HepG2 (cell line): Measurements from ENCODE around the gene HEATR5B. TPM values are rescaled to one million over a fixed set of nuclear protein-coding genes. Genes with fewer than 3 reads are reported as not detected.

Experiments used
- CCAR2 ChIP-seq: fragments of 200-400 bp; formaldehyde crosslinking; optimal IDR thresholded peaks from 2 replicates; pipeline ENCODE3; 2018; ENCODE audit warnings: low read depth, mild to moderate bottlenecking, low read length, moderate library complexity
- FLYWCH1 ChIP-seq: sonication (generic); formaldehyde crosslinking; IDR thresholded peaks from 2 replicates; pipeline ENCODE4 v1.8.1; 2023; ENCODE audit warnings: mild to moderate bottlenecking, missing genetic modification reagents
- HNRNPK ChIP-seq: fragments of 200-400 bp; formaldehyde crosslinking; IDR thresholded peaks from 2 replicates; pipeline ENCODE4 v1.6.1; 2018; ENCODE audit warnings: low read length, low read depth, moderate library complexity, mild to moderate bottlenecking; ENCODE audit not compliant: poor library complexity, severe bottlenecking
- ZNF333 ChIP-seq: sonication (generic); formaldehyde crosslinking; IDR thresholded peaks from 2 replicates; pipeline ENCODE4 v1.4.0; 2020; ENCODE audit warnings: mild to moderate bottlenecking, missing genetic modification reagents, borderline replicate concordance
- ZNF337 ChIP-seq: sonication (generic); formaldehyde crosslinking; IDR thresholded peaks from 2 replicates; pipeline ENCODE4 v1.5.1; 2020; ENCODE audit warnings: missing genetic modification reagents, low read depth, mild to moderate bottlenecking, borderline replicate concordance
- ZNF549 ChIP-seq: sonication (generic); formaldehyde crosslinking; IDR thresholded peaks from 2 replicates; pipeline ENCODE4 v1.5.0; 2020; ENCODE audit warnings: missing genetic modification reagents
- ZNF616 ChIP-seq: sonication (generic); formaldehyde crosslinking; IDR thresholded peaks from 2 replicates; pipeline ENCODE4 v1.5.0; 2020; ENCODE audit warnings: low read depth, mild to moderate bottlenecking, missing genetic modification reagents
- polyA plus RNA-seq, 8 experiments: library from polyadenylated mRNA; depleted of rRNA in 3 of 8; stranded (reverse) in 7 of 8; unstranded in 1 of 8; fragments of >200 nt; fragmentation: Illumina TruSeq in 4 of 8; extraction: Trizol in 4 of 8; gene quantifications; 2 replicates each; pipeline versions ENCODE4 v1.2.1 to v1.2.3, GENCODE V29; 2011 to 2016; ENCODE audit warnings: low read depth in 4 of 8, missing spikeins in 1 of 8, mixed read lengths in 1 of 8; ENCODE audit not compliant: insufficient read depth in 1 of 8
- total RNA-seq, 5 experiments: library from RNA; depleted of rRNA; stranded (reverse); fragments of >200 nt; fragmentation: Illumina TruSeq; extraction: Trizol; gene quantifications; 2 replicates each; pipeline ENCODE4 v1.2.3, GENCODE V29; 2016; ENCODE audit warnings: low read depth in 1 of 5
- TF ChIP-seq, protein P1 (sequence below): sonication (generic); formaldehyde crosslinking; IDR thresholded peaks from 2 replicates; pipeline ENCODE4 v1.8.1; 2023; ENCODE audit warnings: mild to moderate bottlenecking, missing genetic modification reagents
- TF ChIP-seq, protein P2 (sequence below): sonication (generic); formaldehyde crosslinking; IDR thresholded peaks from one replicate; pipeline ENCODE4 v1.5.1; 2020; ENCODE audit warnings: mild to moderate bottlenecking, missing genetic modification reagents; ENCODE audit errors: not compliant biosample characterization
- TF ChIP-seq, protein P3 (sequence below): sonication (generic); formaldehyde crosslinking; IDR thresholded peaks from 2 replicates; pipeline ENCODE4 v1.8.0; 2022; ENCODE audit warnings: missing genetic modification reagents, mild to moderate bottlenecking, moderate library complexity, borderline replicate concordance

The HEATR5B gene
- total and polyA plus RNA-seq, 2 of the 13 experiments (the other 11 are each of a cell fraction or from before 2014, with no cell fraction given) = 12.7 to 16.3 TPM

DNA sequence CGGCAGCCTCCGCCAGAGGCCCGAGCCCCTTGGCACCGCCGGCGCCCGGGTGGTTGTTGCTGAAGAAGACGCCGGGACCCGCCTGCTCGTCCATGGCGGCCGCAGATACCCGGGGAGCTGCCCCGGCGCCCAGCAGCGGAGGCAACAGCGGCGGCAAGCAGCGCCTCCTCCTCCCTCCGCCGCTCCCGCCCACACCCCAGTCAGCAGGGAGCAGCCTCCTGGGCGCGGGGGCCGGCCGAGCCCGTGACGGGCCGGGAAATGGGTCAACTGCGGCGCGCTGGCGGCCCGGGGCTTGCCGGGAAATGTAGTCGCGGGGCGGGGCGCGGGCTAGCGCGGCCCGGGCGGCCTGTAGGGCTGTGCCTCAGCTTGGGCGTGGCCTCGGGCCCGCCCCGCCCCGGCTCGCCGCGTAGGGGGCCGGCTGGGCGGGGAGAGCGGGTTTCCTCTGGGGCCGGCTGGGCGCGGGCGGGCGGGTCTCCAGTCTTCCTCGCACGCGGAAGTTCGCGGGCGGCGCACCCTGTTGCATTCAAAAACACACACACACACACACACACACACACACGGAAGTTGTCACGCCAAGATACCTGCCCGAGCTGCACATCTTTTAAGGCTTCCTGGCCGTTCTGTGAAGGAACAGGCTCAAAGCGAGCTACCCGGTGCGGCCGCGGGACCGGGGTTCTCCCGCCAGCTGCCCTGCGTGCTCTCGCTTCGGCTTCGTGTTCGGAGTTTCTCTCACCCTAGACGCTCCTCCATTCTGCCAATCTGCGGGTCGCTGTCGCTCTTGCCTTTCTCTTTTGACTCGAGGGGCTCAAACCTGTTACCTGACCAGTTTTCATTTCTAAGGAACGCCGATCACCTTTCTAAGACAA is 117.6 kb downstream of the HEATR5B start, which contains the start of gene STRN (continued):
- no peak for TF ChIP-seq CCAR2
- TF ChIP-seq, protein P1, sequence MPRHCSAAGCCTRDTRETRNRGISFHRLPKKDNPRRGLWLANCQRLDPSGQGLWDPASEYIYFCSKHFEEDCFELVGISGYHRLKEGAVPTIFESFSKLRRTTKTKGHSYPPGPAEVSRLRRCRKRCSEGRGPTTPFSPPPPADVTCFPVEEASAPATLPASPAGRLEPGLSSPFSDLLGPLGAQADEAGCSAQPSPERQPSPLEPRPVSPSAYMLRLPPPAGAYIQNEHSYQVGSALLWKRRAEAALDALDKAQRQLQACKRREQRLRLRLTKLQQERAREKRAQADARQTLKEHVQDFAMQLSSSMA (CRISPR knock-in tag) = peak; percentile 81; the same call in 1 of the 2 replicates
- peak; percentile 70 for TF ChIP-seq HNRNPK
- TF ChIP-seq, protein P2, sequence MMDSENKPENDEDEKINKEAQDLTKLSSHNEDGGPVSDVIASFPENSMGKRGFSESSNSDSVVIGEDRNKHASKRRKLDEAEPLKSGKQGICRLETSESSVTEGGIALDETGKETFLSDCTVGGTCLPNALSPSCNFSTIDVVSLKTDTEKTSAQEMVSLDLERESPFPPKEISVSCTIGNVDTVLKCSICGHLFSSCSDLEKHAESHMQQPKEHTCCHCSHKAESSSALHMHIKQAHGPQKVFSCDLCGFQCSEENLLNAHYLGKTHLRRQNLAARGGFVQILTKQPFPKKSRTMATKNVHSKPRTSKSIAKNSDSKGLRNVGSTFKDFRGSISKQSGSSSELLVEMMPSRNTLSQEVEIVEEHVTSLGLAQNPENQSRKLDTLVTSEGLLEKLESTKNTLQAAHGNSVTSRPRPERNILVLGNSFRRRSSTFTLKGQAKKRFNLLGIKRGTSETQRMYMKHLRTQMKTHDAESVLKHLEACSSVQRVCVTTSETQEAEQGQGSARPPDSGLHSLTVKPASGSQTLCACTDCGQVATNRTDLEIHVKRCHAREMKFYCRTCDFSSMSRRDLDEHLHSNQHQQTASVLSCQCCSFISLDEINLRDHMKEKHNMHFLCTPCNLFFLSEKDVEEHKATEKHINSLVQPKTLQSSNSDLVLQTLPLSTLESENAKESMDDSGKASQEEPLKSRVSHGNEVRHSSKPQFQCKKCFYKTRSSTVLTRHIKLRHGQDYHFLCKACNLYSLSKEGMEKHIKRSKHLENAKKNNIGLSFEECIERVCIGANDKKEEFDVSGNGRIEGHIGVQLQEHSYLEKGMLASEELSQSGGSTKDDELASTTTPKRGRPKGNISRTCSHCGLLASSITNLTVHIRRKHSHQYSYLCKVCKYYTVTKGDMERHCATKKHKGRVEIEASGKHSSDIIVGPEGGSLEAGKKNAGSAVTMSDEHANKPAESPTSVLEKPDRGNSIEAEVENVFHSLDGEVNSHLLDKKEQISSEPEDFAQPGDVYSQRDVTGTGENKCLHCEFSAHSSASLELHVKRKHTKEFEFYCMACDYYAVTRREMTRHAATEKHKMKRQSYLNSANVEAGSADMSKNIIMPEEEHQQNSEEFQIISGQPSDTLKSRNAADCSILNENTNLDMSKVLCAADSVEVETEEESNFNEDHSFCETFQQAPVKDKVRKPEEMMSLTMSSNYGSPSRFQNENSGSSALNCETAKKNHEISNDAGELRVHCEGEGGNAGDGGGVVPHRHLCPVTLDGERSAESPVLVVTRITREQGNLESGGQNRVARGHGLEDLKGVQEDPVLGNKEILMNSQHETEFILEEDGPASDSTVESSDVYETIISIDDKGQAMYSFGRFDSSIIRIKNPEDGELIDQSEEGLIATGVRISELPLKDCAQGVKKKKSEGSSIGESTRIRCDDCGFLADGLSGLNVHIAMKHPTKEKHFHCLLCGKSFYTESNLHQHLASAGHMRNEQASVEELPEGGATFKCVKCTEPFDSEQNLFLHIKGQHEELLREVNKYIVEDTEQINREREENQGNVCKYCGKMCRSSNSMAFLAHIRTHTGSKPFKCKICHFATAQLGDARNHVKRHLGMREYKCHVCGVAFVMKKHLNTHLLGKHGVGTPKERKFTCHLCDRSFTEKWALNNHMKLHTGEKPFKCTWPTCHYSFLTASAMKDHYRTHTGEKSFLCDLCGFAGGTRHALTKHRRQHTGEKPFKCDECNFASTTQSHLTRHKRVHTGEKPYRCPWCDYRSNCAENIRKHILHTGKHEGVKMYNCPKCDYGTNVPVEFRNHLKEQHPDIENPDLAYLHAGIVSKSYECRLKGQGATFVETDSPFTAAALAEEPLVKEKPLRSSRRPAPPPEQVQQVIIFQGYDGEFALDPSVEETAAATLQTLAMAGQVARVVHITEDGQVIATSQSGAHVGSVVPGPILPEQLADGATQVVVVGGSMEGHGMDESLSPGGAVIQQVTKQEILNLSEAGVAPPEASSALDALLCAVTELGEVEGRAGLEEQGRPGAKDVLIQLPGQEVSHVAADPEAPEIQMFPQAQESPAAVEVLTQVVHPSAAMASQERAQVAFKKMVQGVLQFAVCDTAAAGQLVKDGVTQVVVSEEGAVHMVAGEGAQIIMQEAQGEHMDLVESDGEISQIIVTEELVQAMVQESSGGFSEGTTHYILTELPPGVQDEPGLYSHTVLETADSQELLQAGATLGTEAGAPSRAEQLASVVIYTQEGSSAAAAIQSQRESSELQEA = peak; percentile 88
- TF ChIP-seq ZNF337 = no peak; the same call in 1 of the 2 replicates
- TF ChIP-seq, protein P3, sequence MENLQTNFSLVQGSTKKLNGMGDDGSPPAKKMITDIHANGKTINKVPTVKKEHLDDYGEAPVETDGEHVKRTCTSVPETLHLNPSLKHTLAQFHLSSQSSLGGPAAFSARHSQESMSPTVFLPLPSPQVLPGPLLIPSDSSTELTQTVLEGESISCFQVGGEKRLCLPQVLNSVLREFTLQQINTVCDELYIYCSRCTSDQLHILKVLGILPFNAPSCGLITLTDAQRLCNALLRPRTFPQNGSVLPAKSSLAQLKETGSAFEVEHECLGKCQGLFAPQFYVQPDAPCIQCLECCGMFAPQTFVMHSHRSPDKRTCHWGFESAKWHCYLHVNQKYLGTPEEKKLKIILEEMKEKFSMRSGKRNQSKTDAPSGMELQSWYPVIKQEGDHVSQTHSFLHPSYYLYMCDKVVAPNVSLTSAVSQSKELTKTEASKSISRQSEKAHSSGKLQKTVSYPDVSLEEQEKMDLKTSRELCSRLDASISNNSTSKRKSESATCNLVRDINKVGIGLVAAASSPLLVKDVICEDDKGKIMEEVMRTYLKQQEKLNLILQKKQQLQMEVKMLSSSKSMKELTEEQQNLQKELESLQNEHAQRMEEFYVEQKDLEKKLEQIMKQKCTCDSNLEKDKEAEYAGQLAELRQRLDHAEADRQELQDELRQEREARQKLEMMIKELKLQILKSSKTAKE (CRISPR knock-in tag) = peak; percentile 60
- peak; percentile 92 for TF ChIP-seq ZNF616
- no peak for TF ChIP-seq ZNF549 (CRISPR knock-in tag)
- TF ChIP-seq FLYWCH1 (CRISPR knock-in tag) = no peak
- TF ChIP-seq ZNF333 (CRISPR knock-in tag) = 0 out of 2 replicates have a peak, but pooled peaks have one; percentile 40
